HPDE6-E6E7 (cell line): ENCODE data around the gene ZNF335.
A peak's percentile ranks its signal among the peaks of the same experiment; 100 is the strongest.
"Not testable (repeated sequence)": the region's sequence is repeated elsewhere in the genome, so short reads cannot be mapped to it uniquely, and the experiment has no call there.

Experiments used
- DNase-seq: peaks from one replicate; pipeline ENCODE4 v3.0.0; 2011; ENCODE audit warnings: missing footprints; ENCODE audit errors: extremely low spot score

Gene ZNF335

GRCh38 chr20:46004187-46004586, 32.2 kb upstream of the ZNF335 start:
- DNase-seq: no peak

GRCh38 chr20:46002008-46002407, 30.0 kb upstream of the ZNF335 start:
- no peak for DNase-seq

GRCh38 chr20:46001498-46001897, 29.5 kb upstream of the ZNF335 start:
- DNase-seq: no peak

GRCh38 chr20:46000262-46000996, 28.4 kb upstream of the ZNF335 start:
- no peak for DNase-seq

GRCh38 chr20:45999557-46000261, 27.7 kb upstream of the ZNF335 start:
- DNase-seq: no peak

- DNase-seq: no peak
Observed at GRCh38 chr20:45998761-45999160, 26.8 kb upstream of the ZNF335 start.

- DNase-seq: no peak
Observed at GRCh38 chr20:45998337-45998736, 26.3 kb upstream of the ZNF335 start.

GRCh38 chr20:45997187-45997586, 25.2 kb upstream of the ZNF335 start:
- DNase-seq: no peak

GRCh38 chr20:45995495-45996097, 23.6 kb upstream of the ZNF335 start:
- not testable (repeated sequence) for DNase-seq

GRCh38 chr20:45994761-45995493, 22.9 kb upstream of the ZNF335 start:
- DNase-seq: no peak

- peak; percentile 100 for DNase-seq
Observed at GRCh38 chr20:45993197-45993951, 21.4 kb upstream of the ZNF335 start.

- DNase-seq: no peak
Observed at GRCh38 chr20:45991616-45992015, 19.6 kb upstream of the ZNF335 start.

- DNase-seq: not testable (repeated sequence)
Observed at GRCh38 chr20:45988830-45989229, 16.8 kb upstream of the ZNF335 start.

- peak; percentile 93 for DNase-seq
Observed at GRCh38 chr20:45987108-45987780, 15.2 kb upstream of the ZNF335 start.

GRCh38 chr20:45985573-45985972, 13.6 kb upstream of the ZNF335 start:
- no peak for DNase-seq

GRCh38 chr20:45983279-45983743, 11.3 kb upstream of the ZNF335 start:
- DNase-seq: no peak

- no peak for DNase-seq
Observed at GRCh38 chr20:45981261-45981660, 9.3 kb upstream of the ZNF335 start.

GRCh38 chr20:45976086-45976485, 4.1 kb upstream of the ZNF335 start:
- no peak for DNase-seq

- no peak for DNase-seq
Observed at GRCh38 chr20:45975686-45976085, 3.7 kb upstream of the ZNF335 start.

- DNase-seq: no peak
Observed at GRCh38 chr20:45974896-45975565, 3.0 kb upstream of the ZNF335 start.
